Stomach (tissue), 4 donors: ENCODE data around the gene PROC.

Source experiments
- CTCF ChIP-seq, 7 experiments: fragments of 450-650 bp in 4 of 7; fragments of 200-600 bp in 3 of 7; sonication (generic) in 3 of 7; IDR thresholded peaks; one replicate each; pipeline ENCODE4 v1.5.1; 2016 to 2019; ENCODE audit warnings: antibody characterized with exemption in 7 of 7, control low read depth in 2 of 7, mild to moderate bottlenecking in 1 of 7
- EP300 ChIP-seq: sonication (generic); formaldehyde crosslinking; IDR thresholded peaks from one replicate; pipeline ENCODE4 v1.6.1; 2017; ENCODE audit warnings: antibody characterized with exemption

GRCh38 chr2:127403460-127403859 lies 14.8 kb upstream of the PROC start:
- TF ChIP-seq CTCF (IDR thresholded peaks at IDR 0.05) (no peak), EP300 (no peak)
